ENCODE measurements around the gene PARG. TPM values are rescaled to one million over a fixed set of nuclear protein-coding genes. Genes with fewer than 3 reads are reported as not detected.
"Not testable (repeated sequence)": the region's sequence is repeated elsewhere in the genome, so short reads cannot be mapped to it uniquely, and the experiment has no call there.

The PARG gene
- total RNA-seq, 1 donor from 2014 or later, result 23.6 TPM

DNA sequence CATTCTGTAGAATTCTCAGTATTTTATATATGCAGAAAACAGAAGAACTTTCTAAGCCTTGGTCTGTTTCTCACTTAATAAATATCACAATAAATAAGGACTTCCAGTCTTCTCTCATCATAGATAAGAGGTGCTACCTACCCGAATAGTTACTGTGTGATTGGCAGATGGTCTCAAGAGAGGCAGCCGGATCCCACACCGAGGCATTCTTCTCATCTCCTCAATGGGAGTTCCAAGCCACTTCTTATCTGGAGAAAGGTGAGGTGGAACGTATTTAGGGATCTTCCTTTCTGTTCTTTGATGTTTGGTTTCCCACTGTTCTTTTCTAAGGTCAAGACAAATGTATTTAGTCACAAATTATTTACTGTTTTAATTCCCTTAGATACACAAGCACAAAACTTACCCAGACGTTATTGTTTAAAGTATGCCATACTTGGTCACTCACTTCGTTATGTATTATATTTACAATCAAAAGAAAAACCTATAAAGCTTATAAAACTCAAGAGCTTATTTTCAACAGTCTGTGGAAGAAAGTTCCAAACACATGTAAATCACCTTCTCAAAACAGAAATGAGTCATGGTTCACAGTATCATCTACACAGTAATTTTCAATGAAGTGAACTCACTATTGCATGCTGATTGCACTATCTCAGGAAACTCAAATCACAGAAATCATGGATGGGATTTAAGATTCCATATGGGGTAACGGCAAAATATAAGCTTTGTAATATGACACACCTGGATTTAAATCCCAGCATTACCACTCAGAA lies 9.7 kb downstream of the PARG start:
- H3K9me3 ChIP-seq; H3K4me1 ChIP-seq; DNase-seq (ENCODE audit: extremely low spot score in 2 of 2); H3K4me3 ChIP-seq; intact Hi-C loops (cut with DNase I); H3K27ac ChIP-seq; H3K36me3 ChIP-seq; H3K27me3 ChIP-seq: not testable (repeated sequence)

- H3K27ac ChIP-seq; H3K4me1 ChIP-seq; H3K27me3 ChIP-seq; intact Hi-C loops (cut with DNase I); H3K9me3 ChIP-seq; H3K36me3 ChIP-seq; DNase-seq (ENCODE audit: extremely low spot score in 2 of 2); H3K4me3 ChIP-seq: not testable (repeated sequence)
These were observed 10.6 kb downstream of the PARG start for GRCh38 chr10:49931276-49931675.

GRCh38 chr10:49923572-49923971 lies 18.3 kb downstream of the PARG start:
- not testable (repeated sequence) for H3K36me3 ChIP-seq

DNA sequence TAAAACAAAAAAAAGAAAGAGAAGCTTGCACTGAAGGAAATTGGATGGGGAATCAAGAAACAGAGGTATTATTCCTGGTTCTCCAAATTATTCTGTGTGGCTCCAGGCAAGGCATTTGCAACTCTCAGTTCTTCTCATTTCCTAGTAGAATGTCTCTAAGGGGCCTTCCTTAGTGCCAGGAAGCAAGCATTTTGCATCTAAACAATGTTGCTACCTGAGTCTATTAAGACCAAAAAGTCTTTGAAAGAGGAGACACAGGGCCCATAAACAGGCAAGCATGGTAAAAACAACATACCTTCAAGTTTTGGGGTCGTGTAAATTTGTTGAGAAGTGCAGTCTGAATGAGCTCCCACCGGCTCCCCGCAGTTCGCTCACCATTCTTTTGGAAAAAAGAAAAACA lies 19.8 kb downstream of the PARG start:
- H3K36me3 ChIP-seq; H3K9me3 ChIP-seq; H3K27me3 ChIP-seq; DNase-seq (ENCODE audit: extremely low spot score in 2 of 2); intact Hi-C loops (cut with DNase I); H3K4me1 ChIP-seq; H3K27ac ChIP-seq; H3K4me3 ChIP-seq: not testable (repeated sequence)

More at GRCh38 chr10:49923572-49923971, 18.3 kb downstream of the PARG start:
- H3K4me3 ChIP-seq; H3K9me3 ChIP-seq; H3K27ac ChIP-seq; DNase-seq (ENCODE audit: extremely low spot score in 2 of 2); intact Hi-C loops (cut with DNase I); H3K4me1 ChIP-seq; H3K27me3 ChIP-seq: not testable (repeated sequence)

DNA sequence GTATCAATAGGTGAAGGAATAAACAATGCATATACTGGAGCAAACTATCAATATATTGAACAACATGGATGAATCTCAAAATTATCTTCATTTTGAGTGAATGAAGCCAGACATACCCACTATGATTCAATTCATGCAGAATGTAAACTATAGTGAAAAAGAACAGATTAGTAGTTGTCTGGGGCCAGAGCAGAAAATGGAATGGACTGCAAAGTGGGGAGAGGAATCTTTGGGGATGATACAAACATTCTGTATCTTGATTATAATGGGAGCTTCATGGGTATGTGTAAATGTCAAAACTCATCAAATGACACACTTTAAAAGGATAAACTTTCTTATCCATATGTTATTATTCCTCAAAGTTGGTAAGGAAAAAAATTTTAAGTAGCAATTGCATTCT lies 23.9 kb downstream of the PARG start:
- H3K36me3 ChIP-seq; H3K27ac ChIP-seq; H3K9me3 ChIP-seq; intact Hi-C loops (cut with DNase I); H3K4me1 ChIP-seq; DNase-seq (ENCODE audit: extremely low spot score in 2 of 2); H3K4me3 ChIP-seq; H3K27me3 ChIP-seq: not testable (repeated sequence)

GRCh38 chr10:49916451-49916850 lies 25.4 kb downstream of the PARG start:
- H3K4me3 ChIP-seq; DNase-seq (ENCODE audit: extremely low spot score in 2 of 2); H3K27ac ChIP-seq; H3K9me3 ChIP-seq; H3K27me3 ChIP-seq; H3K36me3 ChIP-seq; intact Hi-C loops (cut with DNase I); H3K4me1 ChIP-seq: not testable (repeated sequence)

GRCh38 chr10:49910295-49910694 lies 31.5 kb downstream of the PARG start:
- intact Hi-C loops (cut with DNase I); DNase-seq (ENCODE audit: extremely low spot score in 2 of 2); H3K36me3 ChIP-seq: not testable (repeated sequence)

DNA sequence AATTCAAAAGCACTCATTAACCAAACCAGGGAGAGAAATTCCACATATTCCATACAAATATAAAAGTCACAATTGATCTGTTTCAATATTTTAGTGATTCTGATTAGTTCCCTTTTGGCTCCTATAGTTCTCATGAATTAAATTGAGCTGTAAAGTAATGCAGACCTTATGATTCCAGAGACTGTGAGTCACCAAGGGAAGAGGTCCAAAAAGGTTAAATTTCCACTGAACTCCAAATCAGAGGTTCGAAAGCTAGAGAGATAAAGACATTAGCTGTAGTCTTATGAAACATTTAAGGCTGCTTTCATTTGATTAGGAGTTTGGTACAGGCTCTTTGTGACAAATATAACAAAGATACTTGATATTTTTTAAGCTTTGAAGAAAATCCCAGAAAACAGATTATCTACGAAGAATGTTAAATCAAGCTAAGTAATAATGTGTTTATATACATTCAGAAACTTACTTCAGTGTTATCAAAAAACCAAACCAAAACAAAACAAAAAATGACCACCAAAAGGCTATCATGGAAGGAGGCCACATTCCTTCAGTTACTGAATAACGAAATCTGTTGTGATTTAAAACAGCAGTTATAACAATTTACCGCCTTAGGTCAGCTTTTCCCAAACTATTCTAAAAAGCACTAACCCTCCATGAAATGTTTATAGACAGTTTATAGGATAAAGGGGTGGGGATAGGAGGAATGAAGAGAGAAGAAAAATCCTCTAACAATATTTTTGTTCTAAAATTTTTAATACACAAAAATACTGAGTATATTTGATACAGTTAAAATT lies 33.3 kb downstream of the PARG start:
- H3K27ac ChIP-seq; H3K4me1 ChIP-seq; H3K4me3 ChIP-seq; H3K36me3 ChIP-seq; DNase-seq (ENCODE audit: extremely low spot score in 2 of 2); H3K27me3 ChIP-seq; H3K9me3 ChIP-seq; intact Hi-C loops (cut with DNase I): not testable (repeated sequence)

More at GRCh38 chr10:49910295-49910694, 31.5 kb downstream of the PARG start:
- not testable (repeated sequence) for H3K27me3 ChIP-seq, H3K4me3 ChIP-seq, H3K4me1 ChIP-seq, H3K27ac ChIP-seq, H3K9me3 ChIP-seq

GRCh38 chr10:49903829-49904228 lies 38.0 kb downstream of the PARG start:
- H3K4me3 ChIP-seq; H3K27me3 ChIP-seq; intact Hi-C loops (cut with DNase I); H3K36me3 ChIP-seq; DNase-seq (ENCODE audit: extremely low spot score in 2 of 2); H3K4me1 ChIP-seq; H3K9me3 ChIP-seq; H3K27ac ChIP-seq: not testable (repeated sequence)

- H3K4me1 ChIP-seq; DNase-seq (ENCODE audit: extremely low spot score in 2 of 2); intact Hi-C loops (cut with DNase I); H3K9me3 ChIP-seq; H3K36me3 ChIP-seq; H3K27ac ChIP-seq; H3K27me3 ChIP-seq; H3K4me3 ChIP-seq: not testable (repeated sequence)
These were observed 41.4 kb downstream of the PARG start for GRCh38 chr10:49900406-49900805.

GRCh38 chr10:49899999-49900398 lies 41.8 kb downstream of the PARG start:
- intact Hi-C loops (cut with DNase I), result not testable (repeated sequence)

GRCh38 chr10:49890025-49890424 lies 51.8 kb downstream of the PARG start:
- intact Hi-C loops (cut with DNase I); H3K36me3 ChIP-seq; H3K4me3 ChIP-seq; H3K4me1 ChIP-seq; DNase-seq (ENCODE audit: extremely low spot score in 2 of 2); H3K27ac ChIP-seq; H3K9me3 ChIP-seq; H3K27me3 ChIP-seq: not testable (repeated sequence)

More at GRCh38 chr10:49899999-49900398, 41.8 kb downstream of the PARG start:
- H3K4me1 ChIP-seq; H3K4me3 ChIP-seq; H3K27ac ChIP-seq; DNase-seq (ENCODE audit: extremely low spot score in 2 of 2); H3K9me3 ChIP-seq; H3K36me3 ChIP-seq; H3K27me3 ChIP-seq: not testable (repeated sequence)

GRCh38 chr10:49884739-49885331 lies 57.0 kb downstream of the PARG start:
- intact Hi-C loops (cut with DNase I), result not testable (repeated sequence)

More at GRCh38 chr10:49884739-49885331, 57.0 kb downstream of the PARG start:
- H3K4me1 ChIP-seq; DNase-seq (ENCODE audit: extremely low spot score in 2 of 2); H3K27me3 ChIP-seq; H3K36me3 ChIP-seq; H3K9me3 ChIP-seq; H3K4me3 ChIP-seq; H3K27ac ChIP-seq: not testable (repeated sequence)
